IMR-90 (cell line): Measurements from ENCODE around the gene ZNF592. TPM values are rescaled to one million over a fixed set of nuclear protein-coding genes. Genes with fewer than 3 reads are reported as not detected.

Source experiments
- ATAC-seq: fragments of 200-7000 bp; cut with Tn5 transposase; 2 replicates; pipeline ENCODE4 v1.9.1; 2020; ENCODE audit warnings: low read depth, mild to moderate bottlenecking, moderate library complexity
- BruUV-seq: library from RNA; stranded (reverse); fragments of 400-500 nt; replicated peaks from 2 replicates; lab custom pipeline; 2021; lab: Mats Ljungman, UMichigan
- CTCF ChIA-PET: fragments of 300-600 bp; formaldehyde crosslinking; extraction: SDS; loops from one replicate; lab custom pipeline; 2021; ENCODE audit warnings: antibody characterized with exemption; lab: Yijun Ruan, JAX
- POLR2A ChIA-PET: fragments of 300-600 bp; sonication (Branson Sonifier 250); formaldehyde crosslinking; loops from one replicate; lab custom pipeline; 2022; ENCODE audit warnings: antibody characterized with exemption; ENCODE audit not compliant: unreplicated experiment; lab: Charles Lee
- DNase-seq: peaks from one replicate; pipeline ENCODE4 v3.0.0; 2013
- H2AFZ ChIP-seq: replicated peaks from 2 replicates; pipeline ENCODE3; 2013; ENCODE audit warnings: low read length, mild to moderate bottlenecking; ENCODE audit not compliant: poor library complexity
- H2AK5ac ChIP-seq: 2 replicates; pipeline ENCODE4 v1.6.1; 2013; ENCODE audit warnings: low read depth, low read length, inconsistent platforms
- H2AK9ac ChIP-seq: replicated peaks from 2 replicates; pipeline ENCODE3; 2013; ENCODE audit warnings: mild to moderate bottlenecking, low read depth, low read length, moderate library complexity; ENCODE audit not compliant: poor library complexity
- H2BK120ac ChIP-seq: 2 replicates; pipeline ENCODE4 v1.6.1; 2013; ENCODE audit warnings: low read depth, low read length, inconsistent platforms
- H2BK15ac ChIP-seq: 3 replicates; pipeline ENCODE4 v1.6.1; 2013; ENCODE audit warnings: low read depth, low read length, inconsistent platforms
- H2BK20ac ChIP-seq: 2 replicates; pipeline ENCODE4 v1.6.1; 2013; ENCODE audit warnings: low read depth, mild to moderate bottlenecking, inconsistent platforms, low read length, moderate library complexity
- H2BK5ac ChIP-seq: 2 replicates; pipeline ENCODE4 v1.6.1; 2013; ENCODE audit warnings: mild to moderate bottlenecking, low read depth, low read length, inconsistent platforms; ENCODE audit not compliant: poor library complexity, severe bottlenecking
- H3K14ac ChIP-seq: replicated peaks from 2 replicates; pipeline ENCODE4 v1.6.1; 2013; ENCODE audit warnings: low read depth, low read length, inconsistent platforms
- H3K18ac ChIP-seq: 2 replicates; pipeline ENCODE4 v1.6.1; 2013; ENCODE audit warnings: low read depth, low read length, control low read depth
- H3K23ac ChIP-seq: 2 replicates; pipeline ENCODE4 v1.6.1; 2013; ENCODE audit warnings: low read depth, low read length, inconsistent platforms
- H3K27ac ChIP-seq: 2 replicates; pipeline ENCODE4 v1.5.1; 2013; ENCODE audit warnings: mild to moderate bottlenecking, control low read depth, low read length; ENCODE audit not compliant: insufficient read depth
- H3K27me3 ChIP-seq: 2 replicates; pipeline ENCODE4 v1.6.1; 2013; ENCODE audit warnings: low read length; ENCODE audit not compliant: control insufficient read depth, insufficient read depth
- H3K36me3 ChIP-seq: 2 replicates; pipeline ENCODE4 v1.6.1; 2013; ENCODE audit warnings: low read length, mixed read lengths; ENCODE audit not compliant: control insufficient read depth, insufficient read depth
- H3K4ac ChIP-seq: 2 replicates; pipeline ENCODE4 v1.6.1; 2013; ENCODE audit warnings: low read depth, low read length, inconsistent platforms
- H3K4me1 ChIP-seq: 2 replicates; pipeline ENCODE4 v1.6.1; 2013; ENCODE audit warnings: low read length, mixed read lengths; ENCODE audit not compliant: control insufficient read depth, insufficient read depth
- H3K4me2 ChIP-seq: 2 replicates; pipeline ENCODE4 v1.6.1; 2013; ENCODE audit warnings: low read depth, mild to moderate bottlenecking, control low read depth, low read length, moderate library complexity
- H3K4me3 ChIP-seq: 2 replicates; pipeline ENCODE4 v1.5.1; 2013; ENCODE audit warnings: low read depth, mild to moderate bottlenecking, control low read depth, low read length, moderate library complexity; ENCODE audit not compliant: insufficient read depth
- H3K56ac ChIP-seq: 2 replicates; pipeline ENCODE4 v1.6.1; 2013; ENCODE audit warnings: low read length, inconsistent platforms; ENCODE audit not compliant: insufficient read depth; ENCODE audit errors: extremely low read depth
- H3K79me1 ChIP-seq, 2 experiments: 2 replicates each; pipeline ENCODE4 v1.6.1; 2013; ENCODE audit warnings: low read length in 2 of 2, inconsistent platforms in 1 of 2, low read depth in 1 of 2
- H3K9ac ChIP-seq: 2 replicates; pipeline ENCODE4 v1.6.1; 2013; ENCODE audit warnings: low read depth, low read length, control low read depth
- H3K9me1 ChIP-seq: 2 replicates; pipeline ENCODE4 v1.6.1; 2013; ENCODE audit warnings: low read length, inconsistent platforms; ENCODE audit not compliant: insufficient read depth
- H3K9me3 ChIP-seq: 2 replicates; pipeline ENCODE4 v1.6.1; 2013; ENCODE audit warnings: low read length; ENCODE audit not compliant: control insufficient read depth, insufficient read depth
- H4K20me1 ChIP-seq: 2 replicates; pipeline ENCODE4 v1.6.1; 2013; ENCODE audit warnings: low read length, inconsistent platforms; ENCODE audit not compliant: insufficient read depth
- H4K5ac ChIP-seq: 2 replicates; pipeline ENCODE4 v1.6.1; 2013; ENCODE audit warnings: mild to moderate bottlenecking, low read depth, low read length, control low read depth
- H4K8ac ChIP-seq, 2 experiments: 2 replicates each; pipeline ENCODE4 v1.6.1; 2013; ENCODE audit warnings: low read depth in 2 of 2, low read length in 2 of 2, control low read depth in 1 of 2, inconsistent platforms in 1 of 2
- H4K91ac ChIP-seq: 2 replicates; pipeline ENCODE4 v1.6.1; 2013; ENCODE audit warnings: low read depth, low read length, inconsistent platforms; ENCODE audit not compliant: insufficient read depth
- CEBPB ChIP-seq: IDR thresholded peaks from 2 replicates; pipeline ENCODE4 v1.6.1; 2012; ENCODE audit warnings: low read depth, low read length, improper control_type of control experiment
- CHD1 ChIP-seq: IDR thresholded peaks from 2 replicates; pipeline ENCODE4 v1.6.1; 2012; ENCODE audit warnings: low read depth, low read length, improper control_type of control experiment
- CTCF ChIP-seq: conservative IDR thresholded peaks from 2 replicates; pipeline ENCODE4 v1.5.1; 2012; ENCODE audit warnings: mild to moderate bottlenecking, low read depth, low read length, improper control_type of control experiment
- MAFK ChIP-seq: IDR thresholded peaks from 2 replicates; pipeline ENCODE4 v1.6.1; 2012; ENCODE audit warnings: low read depth, low read length, improper control_type of control experiment
- MXI1 ChIP-seq: IDR thresholded peaks from 2 replicates; pipeline ENCODE4 v1.6.1; 2012; ENCODE audit warnings: low read depth, mild to moderate bottlenecking, low read length, moderate library complexity, borderline replicate concordance
- POLR2A ChIP-seq: IDR thresholded peaks from 2 replicates; pipeline ENCODE4 v1.6.1; 2012; ENCODE audit warnings: mild to moderate bottlenecking, low read depth, low read length
- RAD21 ChIP-seq: IDR thresholded peaks from 2 replicates; pipeline ENCODE4 v1.6.1; 2012; ENCODE audit warnings: low read length, improper control_type of control experiment
- RFX5 ChIP-seq: IDR thresholded peaks from 2 replicates; pipeline ENCODE4 v1.8.0; 2012; ENCODE audit warnings: low read depth, mild to moderate bottlenecking, low read length, moderate library complexity
- SMC3 ChIP-seq: fragments of 150-350 bp; IDR thresholded peaks from 2 replicates; pipeline ENCODE4 v1.6.1; 2016; ENCODE audit warnings: low read depth, mild to moderate bottlenecking, antibody characterized with exemption, low read length, moderate library complexity
- USF2 ChIP-seq: fragments of 150-350 bp; IDR thresholded peaks from 2 replicates; pipeline ENCODE4 v1.6.1; 2017; ENCODE audit warnings: mild to moderate bottlenecking, antibody characterized with exemption, low read length, low read depth
- dilution Hi-C: fragments of 300-500 bp; cut with HindIII; formaldehyde crosslinking; loops from one replicate; pipeline ENCODE4 v1.14.3; 2018; ENCODE audit warnings: low sequenced_read_pairs; ENCODE audit not compliant: unreplicated experiment
- in situ Hi-C: fragments of 300-500 bp; cut with MboI; formaldehyde crosslinking; loops from 3 replicates; pipeline ENCODE4 v1.14.3; 2019; ENCODE audit warnings: low sequenced_read_pairs, inconsistent platforms, mixed read lengths
- intact Hi-C: fragments of 100-400 bp; cut with micrococcal nuclease; formaldehyde crosslinking; loops from 2 replicates; pipeline ENCODE4 v1.10.0; 2022
- polyA plus RNA-seq, 3 experiments: library from polyadenylated mRNA; depleted of rRNA; stranded (reverse); fragments of >200 nt; gene quantifications; 2 replicates each; pipeline ENCODE4 v1.2.3, GENCODE V29; 2012; ENCODE audit warnings: low replicate concordance in 1 of 3
- total RNA-seq: library from RNA; depleted of rRNA; stranded (reverse); fragments of >200 nt; gene quantifications from 2 replicates; pipeline ENCODE4 v1.2.3, GENCODE V29; 2012

ZNF592 gene
- total and polyA plus RNA-seq, 2 of the 4 experiments (the other 2 are of a cell fraction) = 4.3 to 10.2 TPM

- H3K4me1 ChIP-seq = peaks cover 5% of the 10 kb centered on the region
- ATAC-seq = no peak
- no peak overlapping the region for H3K27ac ChIP-seq
- in situ Hi-C loops (no loop called here), dilution Hi-C loops (no loop called here), intact Hi-C loops (no loop called here)
- H3K79me1 ChIP-seq = peaks cover 28 to 88% of the 10 kb centered on the region in 2 experiments
- peaks cover 22% of the 10 kb centered on the region for H4K20me1 ChIP-seq
- H3K4ac ChIP-seq = no peak overlapping the region
- no peak overlapping the region for H3K4me2 ChIP-seq
- ChIA-PET POLR2A (no interaction called here), CTCF (no interaction called here)
- H4K8ac ChIP-seq = no peak overlapping the region
- no peak overlapping the region for H4K5ac ChIP-seq
- DNase-seq = no peak
- no peak overlapping the region for H3K9ac ChIP-seq
- H3K56ac ChIP-seq = no peak overlapping the region
- H2AFZ ChIP-seq = no peak overlapping the region
- H3K18ac ChIP-seq = no peak overlapping the region
- H2BK120ac ChIP-seq = no peak overlapping the region
- H3K4me3 ChIP-seq = no peak overlapping the region
- H3K14ac ChIP-seq = no peak overlapping the region
- TF ChIP-seq USF2 (no peak), MAFK (no peak), MXI1 (no peak), RAD21 (no peak), RFX5 (no peak), CTCF (no peak), POLR2A (no peak), CHD1 (no peak), SMC3 (no peak), CEBPB (no peak)
- no TSS peak for BruUV-seq
- peaks cover 38% of the 10 kb centered on the region for H3K36me3 ChIP-seq
- no peak overlapping the region for H2BK20ac ChIP-seq
- H2AK9ac ChIP-seq = no peak overlapping the region
- no peaks in the 10 kb centered on the region for H3K9me3 ChIP-seq
- H2BK15ac ChIP-seq = no peak overlapping the region
- no peaks in the 10 kb centered on the region for H3K27me3 ChIP-seq
- H2AK5ac ChIP-seq = no peak overlapping the region
- H3K9me1 ChIP-seq = peaks cover 8% of the 10 kb centered on the region
- no peak overlapping the region for H3K23ac ChIP-seq
- no peak overlapping the region for H2BK5ac ChIP-seq
- H4K91ac ChIP-seq = no peak overlapping the region
These were observed 34.0 kb downstream of the ZNF592 start for GRCh38 chr15:84782346-84782745.
